CD1c-positive myeloid dendritic cell (primary cell): ENCODE data around the gene PARD6G.

Experiments
- DNase-seq: peaks from one replicate; pipeline ENCODE4 v3.0.0-alpha.2; 2016; ENCODE audit errors: extremely low spot score

PARD6G gene

DNA sequence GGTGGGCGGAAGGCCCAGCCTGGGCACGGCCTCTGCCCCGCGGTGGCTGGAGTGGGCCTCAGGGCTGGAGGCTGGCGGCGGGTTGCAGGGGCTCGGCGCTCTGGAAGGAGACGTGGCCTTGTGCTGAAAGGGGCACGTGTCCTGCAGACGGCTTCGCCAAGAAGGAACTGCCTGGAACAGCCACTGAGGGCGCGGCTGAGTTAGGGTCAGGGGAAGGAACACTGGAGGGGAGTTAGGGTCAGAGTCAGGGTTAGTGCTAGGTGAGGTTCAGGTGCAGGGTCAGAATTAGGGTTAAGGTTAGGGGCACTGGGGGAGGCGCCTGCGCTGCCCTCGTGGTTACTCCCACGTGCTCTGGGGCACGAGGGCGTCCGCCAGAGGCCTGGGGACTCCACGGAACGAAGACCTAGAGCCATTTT is 139.2 kb downstream of the PARD6G start:
- DNase-seq: no peak

DNA sequence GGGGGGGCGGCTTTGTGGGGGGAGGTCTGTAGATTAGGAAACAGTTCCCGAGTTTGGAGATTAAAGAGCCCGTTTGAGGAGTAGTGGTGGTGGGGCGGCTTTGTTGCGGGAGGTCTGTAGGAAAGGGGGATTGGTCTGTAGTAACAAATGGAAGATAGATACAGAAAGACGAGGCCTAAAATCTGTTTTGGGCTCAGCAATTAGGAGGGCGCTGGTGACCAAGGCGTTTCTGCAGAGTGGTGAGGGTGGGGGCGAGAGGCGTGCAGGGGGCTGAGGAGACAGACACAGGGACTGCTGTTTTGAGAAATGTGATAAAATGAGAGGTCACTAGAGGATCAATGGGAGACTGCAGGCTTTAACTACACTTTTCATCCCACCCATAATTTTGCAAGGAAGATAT is 139.9 kb downstream of the PARD6G start:
- no peak for DNase-seq
